GM21423 (cell line): Measurements from ENCODE around the gene PHC2.

ENCODE experiments used
- ATAC-seq: cut with Tn5 transposase; IDR thresholded peaks from one replicate; pipeline ENCODE4 v1.9.1; 2021; ENCODE audit warnings: mild to moderate bottlenecking, moderate library complexity; ENCODE audit not compliant: unreplicated experiment

PHC2 gene

GRCh38 chr1:33391343-33392078, 39.4 kb downstream of the PHC2 start:
- no peak for ATAC-seq

- no peak for ATAC-seq
Observed at GRCh38 chr1:33390542-33390941, 40.4 kb downstream of the PHC2 start.

- ATAC-seq = no peak
Observed at GRCh38 chr1:33388805-33389771, 41.8 kb downstream of the PHC2 start.

GRCh38 chr1:33387625-33388024, 43.3 kb downstream of the PHC2 start:
- no peak for ATAC-seq

GRCh38 chr1:33385251-33385650, 45.6 kb downstream of the PHC2 start:
- ATAC-seq = no peak

GRCh38 chr1:33384040-33384812, 46.7 kb downstream of the PHC2 start:
- no peak for ATAC-seq

- ATAC-seq = no peak
Observed at GRCh38 chr1:33383489-33383888, 47.4 kb downstream of the PHC2 start.

- no peak for ATAC-seq
Observed at GRCh38 chr1:33382661-33383415, 48.1 kb downstream of the PHC2 start.

GRCh38 chr1:33381977-33382376, 48.9 kb downstream of the PHC2 start:
- no peak for ATAC-seq

GRCh38 chr1:33380811-33381210, 50.1 kb downstream of the PHC2 start:
- no peak for ATAC-seq

GRCh38 chr1:33379631-33380354, 51.1 kb downstream of the PHC2 start:
- ATAC-seq = no peak

- ATAC-seq = no peak
Observed at GRCh38 chr1:33378976-33379375, 51.9 kb downstream of the PHC2 start.

- ATAC-seq = no peak
Observed at GRCh38 chr1:33378524-33378923, 52.4 kb downstream of the PHC2 start.

GRCh38 chr1:33377756-33378155, 53.1 kb downstream of the PHC2 start:
- ATAC-seq = no peak

GRCh38 chr1:33377013-33377412, 53.9 kb downstream of the PHC2 start:
- ATAC-seq = no peak

GRCh38 chr1:33375316-33375715, 55.6 kb downstream of the PHC2 start:
- no peak for ATAC-seq

- no peak for ATAC-seq
Observed at GRCh38 chr1:33374336-33375105, 56.4 kb downstream of the PHC2 start.

- ATAC-seq = no peak
Observed at GRCh38 chr1:33373606-33374005, 57.3 kb downstream of the PHC2 start.

- ATAC-seq = no peak
Observed at GRCh38 chr1:33372677-33373076, 58.2 kb downstream of the PHC2 start.
